GM23338 (cell line): ENCODE results near the gene NLRP14.

ENCODE experiments used
- CREB1 ChIP-seq: fragments of 250-450 bp; sonication (Bioruptor Pico); IDR thresholded peaks from 2 replicates; pipeline ENCODE4 v1.5.0; 2020; ENCODE audit warnings: low read depth, mild to moderate bottlenecking, moderate library complexity
- CTCF ChIP-seq, 2 experiments: fragments of 200-600 bp in 1 of 2; sonication (generic) in 1 of 2; conservative IDR thresholded peaks; 2 replicates each; pipeline versions ENCODE4 v1.5.1 to v1.6.1; 2016 to 2017; ENCODE audit warnings: antibody characterized with exemption in 2 of 2, low read depth in 2 of 2, mild to moderate bottlenecking in 2 of 2, moderate library complexity in 1 of 2
- EZH2 ChIP-seq: fragments of 200-600 bp; sonication (generic); IDR thresholded peaks from one replicate; pipeline ENCODE4 v1.8.0; 2017; ENCODE audit warnings: antibody characterized with exemption, mild to moderate bottlenecking, low read depth; ENCODE audit not compliant: unreplicated experiment
- POLR2AphosphoS5 ChIP-seq: IDR thresholded peaks from 2 replicates; pipeline ENCODE4 v1.6.1; 2016; ENCODE audit warnings: antibody characterized with exemption, low read depth

- TF ChIP-seq POLR2AphosphoS5: no peak
- TF ChIP-seq EZH2: no peak
- TF ChIP-seq CTCF (conservative IDR thresholded peaks at IDR 0.05; ENCODE audit: low read depth in 2 of 2): no peak
- TF ChIP-seq CREB1: no peak
Measured at GRCh38 chr11:7014118-7014517, 6.2 kb upstream of the NLRP14 start.
